NCI-H1417 treated with DMSO at 0.1 percent for 48 hours (cell line): ENCODE results near the gene SUSD2.
"Not testable (repeated sequence)": the region's sequence is repeated elsewhere in the genome, so short reads cannot be mapped to it uniquely, and the experiment has no call there.

ENCODE experiments used
- DNase-seq: peaks from one replicate; lab custom pipeline; 2025; lab: John Stamatoyannopoulos, UW

SUSD2 gene

GRCh38 chr22:24214467-24215285, 33.4 kb downstream of the SUSD2 start:
- no peak for DNase-seq

GRCh38 chr22:24216541-24217209, 35.4 kb downstream of the SUSD2 start:
- no peak for DNase-seq

DNA sequence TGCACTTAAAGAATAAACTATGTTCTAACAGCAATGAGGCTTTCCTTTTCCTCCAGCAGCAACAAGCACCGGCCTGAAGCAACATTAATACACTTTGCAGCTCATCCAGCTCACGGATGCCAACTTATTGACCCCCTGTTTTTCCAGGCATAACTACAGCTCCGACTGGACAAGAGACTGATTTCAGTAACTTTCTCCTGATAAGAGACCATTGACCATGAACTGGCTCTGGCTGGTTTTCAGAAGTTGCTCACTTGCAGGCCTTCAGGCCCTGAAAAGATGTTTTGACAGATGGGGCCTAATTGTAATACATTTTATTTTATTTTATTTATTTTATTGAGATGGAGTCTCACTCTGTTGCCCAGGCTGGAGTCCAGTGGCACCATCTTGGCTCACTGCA, 36.1 kb downstream of the SUSD2 start:
- no peak for DNase-seq

DNA sequence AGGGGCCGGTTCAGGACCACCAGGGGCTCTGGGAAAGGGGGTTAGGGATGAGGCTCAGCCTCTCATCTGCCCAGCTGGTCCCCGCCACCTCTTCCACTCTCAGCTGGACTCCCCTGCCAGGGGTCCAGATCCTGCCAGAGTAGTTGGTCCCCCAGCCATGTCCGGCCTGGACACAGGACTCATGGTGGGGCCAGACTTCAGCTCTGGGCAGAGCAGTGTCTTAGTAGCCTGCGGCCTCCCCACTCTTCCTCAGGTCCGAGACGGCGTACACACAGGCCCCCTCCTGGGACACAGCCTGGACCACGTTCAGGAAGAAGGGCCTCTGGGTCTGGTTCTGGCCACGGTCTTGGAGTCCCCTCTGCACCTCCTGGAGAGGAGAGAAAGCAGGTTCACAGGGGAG, 38.5 kb downstream of the SUSD2 start:
- no peak for DNase-seq

- DNase-seq = no peak
These were observed 43.2 kb downstream of the SUSD2 start for GRCh38 chr22:24224468-24224867.

DNA sequence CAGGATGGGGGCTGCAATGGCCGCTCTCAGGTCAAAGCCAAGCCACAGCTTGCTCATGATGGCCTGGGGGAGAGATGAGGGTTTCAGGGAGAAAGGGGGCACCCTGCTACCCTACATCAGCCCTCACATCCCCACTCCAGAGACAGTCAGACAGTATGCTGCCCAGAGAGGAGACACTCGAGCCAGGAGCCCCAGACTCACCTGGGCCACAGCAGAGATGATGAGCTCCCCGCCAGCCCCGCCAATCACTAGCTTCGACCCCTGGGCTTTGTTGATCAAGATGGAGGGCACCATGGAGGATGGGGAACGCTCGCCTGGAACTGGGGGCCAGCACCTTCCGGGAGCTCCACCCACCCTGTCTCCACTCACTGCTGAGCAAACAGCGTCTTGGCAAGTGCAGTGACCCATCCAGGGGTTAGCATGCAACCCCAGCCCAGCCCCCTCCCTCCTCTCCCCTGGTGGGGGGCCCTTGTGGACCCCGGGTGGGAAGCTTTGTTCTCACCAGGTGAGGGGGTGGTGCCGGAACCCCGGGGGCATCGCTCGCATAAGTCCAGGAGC, 43.8 kb downstream of the SUSD2 start:
- DNase-seq = no peak

GRCh38 chr22:24225951-24226350, 44.7 kb downstream of the SUSD2 start:
- no peak for DNase-seq

GRCh38 chr22:24230911-24231656, 49.8 kb downstream of the SUSD2 start:
- no peak for DNase-seq

DNA sequence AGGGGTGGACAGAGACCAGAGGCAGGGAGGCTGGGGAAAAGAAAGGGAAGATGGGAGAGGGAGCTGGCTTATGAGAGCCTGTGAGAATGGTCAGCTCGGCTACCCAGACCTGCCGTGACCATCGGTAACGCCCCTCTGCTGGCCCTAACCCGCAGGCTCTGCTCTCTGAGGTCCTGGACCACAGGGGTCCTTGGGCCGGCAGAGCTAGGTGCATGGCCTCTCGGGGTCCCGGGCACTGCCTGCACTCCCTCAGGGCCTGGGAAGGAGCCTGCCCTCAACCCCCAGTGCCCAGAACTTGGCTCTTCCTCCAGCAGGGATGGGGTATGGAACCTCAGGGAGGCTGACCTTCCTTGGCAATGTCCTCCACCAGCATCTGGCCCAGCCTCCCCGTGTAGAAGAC, 50.4 kb downstream of the SUSD2 start:
- no peak for DNase-seq

DNA sequence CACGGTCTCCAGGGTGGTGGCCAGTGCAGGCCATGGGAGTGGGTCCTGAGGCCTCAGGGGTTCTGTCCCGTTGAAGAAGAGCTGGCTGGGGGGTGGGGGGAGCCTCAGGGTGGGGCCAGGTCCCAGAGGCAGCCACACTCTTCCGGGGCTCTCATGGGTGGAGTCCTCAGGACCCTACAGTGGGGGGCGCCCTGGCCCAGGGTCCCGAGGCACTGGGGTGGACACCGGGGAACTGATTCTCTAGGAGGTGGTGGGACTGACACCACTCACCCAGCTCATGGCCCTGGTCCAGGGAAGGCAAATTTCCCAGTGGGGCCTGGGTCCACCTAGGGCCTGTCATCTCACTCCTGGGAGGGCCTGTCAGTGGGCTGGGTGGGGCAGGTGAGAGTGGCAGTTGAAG, 50.8 kb downstream of the SUSD2 start:
- no peak for DNase-seq

DNA sequence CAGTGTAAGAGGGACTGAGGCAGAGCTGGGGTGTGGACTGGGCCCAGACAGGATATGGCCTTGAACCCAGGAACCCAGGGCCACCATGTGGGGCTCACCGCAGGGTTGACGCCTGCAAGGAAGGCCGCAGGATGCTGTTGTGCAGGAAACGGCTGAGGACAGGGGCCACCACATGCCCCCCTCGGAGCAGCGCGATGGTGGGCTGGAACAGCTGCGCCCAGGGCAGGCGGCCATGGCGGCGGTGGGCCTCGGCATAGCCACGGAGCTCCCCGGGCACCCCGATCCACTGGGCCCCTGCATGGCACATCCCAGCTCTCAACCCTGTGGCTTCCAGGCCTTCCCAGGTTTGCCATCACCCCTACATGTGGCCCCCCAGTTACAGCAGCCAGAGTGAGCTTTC, 51.4 kb downstream of the SUSD2 start:
- no peak for DNase-seq

- no peak for DNase-seq
These were observed 51.9 kb downstream of the SUSD2 start for GRCh38 chr22:24233235-24233634.

DNA sequence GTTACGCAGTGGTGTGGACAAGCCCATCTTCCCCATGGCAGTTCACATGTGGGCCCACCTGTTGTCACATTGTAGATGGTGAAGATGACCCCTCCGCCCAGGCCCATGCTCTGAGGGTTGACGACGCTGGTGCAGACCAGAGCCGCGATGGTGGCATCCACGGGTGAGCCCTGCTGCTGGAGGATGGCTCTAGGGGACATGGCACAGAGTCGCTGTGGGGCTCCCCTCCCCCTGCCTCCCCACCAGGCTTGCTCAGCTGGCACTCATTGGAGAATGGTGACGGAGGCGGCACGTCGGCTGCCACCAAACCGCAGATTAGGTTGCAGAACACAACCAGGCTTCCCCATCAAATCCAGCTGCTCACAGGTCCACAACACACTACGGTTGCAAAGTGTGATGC, 52.5 kb downstream of the SUSD2 start:
- DNase-seq = no peak

- no peak for DNase-seq
These were observed 54.0 kb downstream of the SUSD2 start for GRCh38 chr22:24235315-24235714.

GRCh38 chr22:24236656-24237055, 55.4 kb downstream of the SUSD2 start:
- DNase-seq = no peak

- not testable (repeated sequence) for DNase-seq
These were observed 56.9 kb downstream of the SUSD2 start for GRCh38 chr22:24238101-24238694.
